HG03378 (cell line): Measurements from ENCODE around the gene XPNPEP2.

Experiments
- ATAC-seq: cut with Tn5 transposase; IDR thresholded peaks from one replicate; pipeline ENCODE4 v1.9.1; 2021; ENCODE audit warnings: mild to moderate bottlenecking, moderate library complexity; ENCODE audit not compliant: unreplicated experiment

Gene XPNPEP2

GRCh38 chrX:129748305-129748704, 9.5 kb downstream of the XPNPEP2 start:
- ATAC-seq = no peak

- no peak for ATAC-seq
These were observed 10.3 kb downstream of the XPNPEP2 start for GRCh38 chrX:129749069-129749468.

- ATAC-seq = no peak
These were observed 12.2 kb downstream of the XPNPEP2 start for GRCh38 chrX:129750971-129751370.

- no peak for ATAC-seq
These were observed 15.6 kb downstream of the XPNPEP2 start for GRCh38 chrX:129754056-129755024.

GRCh38 chrX:129755779-129756650, 17.2 kb downstream of the XPNPEP2 start:
- no peak for ATAC-seq

- ATAC-seq = no peak
These were observed 20.8 kb downstream of the XPNPEP2 start for GRCh38 chrX:129759576-129760061.

GRCh38 chrX:129760155-129760554, 21.4 kb downstream of the XPNPEP2 start:
- ATAC-seq = no peak

GRCh38 chrX:129760981-129761380, 22.2 kb downstream of the XPNPEP2 start:
- no peak for ATAC-seq

GRCh38 chrX:129761596-129761995, 22.8 kb downstream of the XPNPEP2 start:
- no peak for ATAC-seq

- no peak for ATAC-seq
These were observed 23.7 kb downstream of the XPNPEP2 start for GRCh38 chrX:129762448-129762847.

GRCh38 chrX:129763666-129764065, 24.9 kb downstream of the XPNPEP2 start:
- no peak for ATAC-seq

- no peak for ATAC-seq
These were observed 29.4 kb downstream of the XPNPEP2 start for GRCh38 chrX:129768186-129768585.

- ATAC-seq = no peak
These were observed 30.0 kb downstream of the XPNPEP2 start for GRCh38 chrX:129768586-129769466.

GRCh38 chrX:129769467-129770154, 30.8 kb downstream of the XPNPEP2 start:
- no peak for ATAC-seq

GRCh38 chrX:129771266-129771995, 32.7 kb downstream of the XPNPEP2 start:
- no peak for ATAC-seq

- peak; percentile 81 for ATAC-seq
These were observed 34.1 kb downstream of the XPNPEP2 start for GRCh38 chrX:129772796-129773431.

GRCh38 chrX:129773649-129774458, 35.1 kb downstream of the XPNPEP2 start:
- no peak for ATAC-seq
